Activated T-cell treated with anti-CD3 and anti-CD28 coated beads for 24 hours (primary cell): ENCODE results near the gene ASIC1.

Experiments
- DNase-seq: peaks from one replicate; pipeline ENCODE4 v3.0.0-alpha.2; 2020; ENCODE audit warnings: low read depth

The ASIC1 gene

DNA sequence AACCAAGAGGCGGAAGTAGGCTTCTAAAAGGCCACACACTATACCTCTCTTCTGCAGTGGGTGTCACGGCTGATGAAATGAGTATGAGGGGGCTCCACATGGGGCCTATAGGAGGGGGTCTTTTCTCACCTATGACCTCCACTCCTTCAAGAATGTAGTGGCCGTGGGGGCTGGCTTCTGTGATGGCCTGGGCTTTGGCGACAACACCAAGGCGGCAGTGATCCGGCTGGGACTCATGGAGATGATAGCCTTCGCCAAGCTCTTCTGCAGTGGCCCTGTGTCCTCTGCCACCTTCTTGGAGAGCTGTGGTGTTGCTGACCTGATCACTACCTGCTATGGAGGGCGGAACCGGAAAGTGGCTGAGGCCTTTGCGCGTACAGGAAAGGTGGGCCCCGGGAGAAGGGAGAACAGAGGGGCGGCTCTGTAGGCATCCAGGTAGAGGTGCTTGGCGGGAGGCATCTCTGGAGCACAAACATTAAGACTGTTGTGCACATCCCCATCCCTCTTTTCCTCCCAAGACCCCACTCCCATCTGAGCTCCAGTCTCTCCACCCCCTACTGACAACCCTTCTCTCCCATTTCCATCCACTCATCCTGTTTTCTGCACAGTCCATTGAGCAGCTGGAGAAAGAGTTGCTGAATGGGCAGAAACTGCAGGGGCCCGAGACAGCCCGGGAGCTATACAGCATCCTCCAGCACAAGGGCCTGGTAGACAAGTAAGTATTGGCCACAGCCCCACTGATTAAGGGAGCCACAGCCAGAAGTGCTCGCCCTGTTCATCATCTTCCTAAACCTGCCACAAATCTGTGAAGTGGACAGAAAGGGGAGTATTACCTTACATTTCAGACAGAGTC lies 50.2 kb downstream of the ASIC1 start:
- no peak for DNase-seq

DNA sequence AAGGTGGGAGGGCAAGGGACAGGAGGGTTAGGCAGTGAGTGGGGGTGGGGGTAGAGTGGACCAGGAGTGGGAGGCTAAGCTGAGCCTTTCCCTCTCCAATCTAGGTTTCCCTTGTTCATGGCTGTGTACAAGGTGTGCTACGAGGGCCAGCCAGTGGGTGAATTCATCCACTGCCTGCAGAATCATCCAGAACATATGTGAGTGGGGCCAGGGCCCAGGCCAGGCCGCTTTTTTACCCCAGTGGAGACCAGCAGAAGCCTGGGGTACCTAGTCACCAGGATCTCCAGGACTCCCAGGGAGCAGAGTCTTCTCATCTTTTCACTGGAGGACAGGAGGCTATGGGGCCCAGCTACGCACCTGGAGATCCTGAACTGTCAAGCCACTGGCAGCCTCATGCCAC lies 51.9 kb downstream of the ASIC1 start:
- no peak for DNase-seq

DNA sequence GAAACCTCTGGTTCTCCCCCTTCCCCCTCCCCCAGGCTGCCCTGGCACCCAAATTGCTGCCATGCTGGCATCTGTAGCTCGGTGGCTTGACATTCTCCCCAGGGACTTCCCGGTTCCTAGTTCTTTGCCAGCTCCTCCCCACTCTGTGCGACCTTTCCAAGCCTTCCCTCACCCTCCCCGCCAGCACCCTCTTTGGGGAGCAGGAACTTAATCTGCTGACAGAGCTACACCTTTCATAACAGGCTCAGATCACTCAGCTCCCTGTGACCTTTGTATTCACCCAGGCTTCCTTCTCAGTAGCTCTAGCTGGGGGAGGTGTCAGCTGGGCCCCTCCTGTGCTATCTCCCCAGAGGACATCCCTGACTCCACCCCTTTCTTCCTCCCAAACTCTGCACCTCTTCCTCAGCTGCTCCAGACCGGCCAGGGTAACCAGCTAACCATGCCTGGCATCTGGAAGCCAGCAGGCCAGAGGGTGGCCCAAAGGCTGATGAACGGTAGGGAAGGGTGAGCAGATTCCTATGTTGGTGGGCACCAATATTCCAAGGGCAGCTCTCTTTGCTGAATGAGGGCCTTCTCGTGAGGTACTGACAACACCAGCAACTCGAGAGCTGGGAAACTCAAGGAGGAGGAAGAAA lies 52.8 kb downstream of the ASIC1 start:
- DNase-seq, result no peak

DNA sequence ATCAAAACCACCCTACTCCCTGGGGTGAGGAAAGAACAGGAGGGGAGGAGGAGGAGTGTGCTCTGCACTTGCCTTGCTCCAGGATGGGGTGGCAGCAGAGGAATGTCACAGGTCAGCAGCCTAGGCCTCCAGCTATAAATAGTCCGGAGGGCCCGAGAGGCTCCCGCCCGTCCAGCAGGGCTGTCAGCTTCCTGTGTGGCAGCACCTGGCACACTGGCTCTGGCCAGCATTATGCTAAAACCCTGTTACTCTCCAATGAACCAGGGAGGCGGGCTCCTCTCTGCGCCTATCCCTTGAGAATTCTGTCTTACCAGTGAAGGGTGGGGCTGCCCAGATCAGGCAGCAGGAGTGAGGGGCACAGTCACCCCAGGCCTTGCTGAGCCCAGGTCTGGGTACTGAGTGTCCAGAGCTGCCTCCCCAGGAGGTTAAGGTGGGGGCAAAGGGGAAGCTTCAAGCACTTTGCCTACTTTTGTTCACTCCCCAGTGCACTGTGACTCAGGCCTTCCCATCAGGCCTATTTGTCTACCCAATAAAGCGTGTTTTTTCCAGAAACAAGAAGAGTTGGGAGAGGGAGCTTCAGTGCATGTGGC lies 53.5 kb downstream of the ASIC1 start:
- DNase-seq, result no peak

DNA sequence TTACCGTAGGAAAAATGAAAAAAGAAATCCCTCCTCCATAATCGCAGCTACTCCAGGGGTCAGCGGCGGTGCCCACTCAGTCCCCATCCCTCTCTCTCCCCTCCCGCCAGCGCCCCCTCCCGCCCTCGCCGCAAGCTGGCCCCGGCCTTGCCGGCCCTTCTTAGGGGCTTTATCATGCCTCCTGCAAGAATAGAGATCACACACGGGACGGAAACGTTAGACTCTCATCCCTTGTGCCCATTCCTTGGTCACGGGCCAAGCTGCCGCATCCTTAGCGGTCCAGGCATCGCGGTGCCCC lies 53.9 kb downstream of the ASIC1 start:
- no peak for DNase-seq

DNA sequence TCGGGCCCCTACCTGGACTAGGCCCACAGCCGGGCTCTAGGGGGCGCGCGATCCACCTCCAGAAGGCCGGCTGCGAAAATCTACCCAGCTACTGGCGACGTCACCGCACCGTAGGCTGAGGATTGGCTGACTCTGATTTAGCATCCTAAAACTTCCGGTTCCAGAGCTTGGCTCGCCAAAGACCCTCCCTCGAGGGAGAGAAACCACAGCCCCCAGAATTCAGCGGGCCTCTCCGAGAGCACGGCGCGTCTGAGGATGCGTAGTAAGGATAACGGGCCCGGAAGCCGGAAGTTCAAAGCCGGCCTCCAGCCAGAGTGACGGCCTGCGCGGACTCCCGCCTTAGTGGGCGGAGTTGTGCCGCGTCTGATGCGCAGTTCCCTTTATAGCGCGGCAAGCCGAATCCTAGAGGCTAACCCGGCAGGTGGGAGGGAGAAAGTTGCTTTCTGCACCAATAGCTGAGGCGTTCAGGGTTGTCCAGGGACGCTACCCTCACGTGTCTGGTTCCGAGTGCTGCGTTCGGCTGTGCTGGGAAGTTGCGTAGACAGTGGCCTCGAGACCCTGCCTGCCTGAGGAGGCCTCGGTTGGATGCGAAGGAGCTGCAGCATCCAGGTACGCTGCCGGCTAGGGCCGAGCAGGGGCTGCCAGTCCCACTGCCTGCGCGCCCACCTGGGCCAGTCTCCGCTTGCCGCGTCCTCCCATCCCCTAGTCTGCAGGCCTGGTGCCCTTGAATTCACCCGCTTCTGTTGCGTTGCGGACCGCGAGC lies 54.5 kb downstream of the ASIC1 start, which contains the start of gene COX14:
Gene COX14, plus strand, starts transcription at position 544 of the 763 bp plus-strand sequence. CDS start 7,808 bp downstream, outside the sequence.
- peak; percentile 98 for DNase-seq

DNA sequence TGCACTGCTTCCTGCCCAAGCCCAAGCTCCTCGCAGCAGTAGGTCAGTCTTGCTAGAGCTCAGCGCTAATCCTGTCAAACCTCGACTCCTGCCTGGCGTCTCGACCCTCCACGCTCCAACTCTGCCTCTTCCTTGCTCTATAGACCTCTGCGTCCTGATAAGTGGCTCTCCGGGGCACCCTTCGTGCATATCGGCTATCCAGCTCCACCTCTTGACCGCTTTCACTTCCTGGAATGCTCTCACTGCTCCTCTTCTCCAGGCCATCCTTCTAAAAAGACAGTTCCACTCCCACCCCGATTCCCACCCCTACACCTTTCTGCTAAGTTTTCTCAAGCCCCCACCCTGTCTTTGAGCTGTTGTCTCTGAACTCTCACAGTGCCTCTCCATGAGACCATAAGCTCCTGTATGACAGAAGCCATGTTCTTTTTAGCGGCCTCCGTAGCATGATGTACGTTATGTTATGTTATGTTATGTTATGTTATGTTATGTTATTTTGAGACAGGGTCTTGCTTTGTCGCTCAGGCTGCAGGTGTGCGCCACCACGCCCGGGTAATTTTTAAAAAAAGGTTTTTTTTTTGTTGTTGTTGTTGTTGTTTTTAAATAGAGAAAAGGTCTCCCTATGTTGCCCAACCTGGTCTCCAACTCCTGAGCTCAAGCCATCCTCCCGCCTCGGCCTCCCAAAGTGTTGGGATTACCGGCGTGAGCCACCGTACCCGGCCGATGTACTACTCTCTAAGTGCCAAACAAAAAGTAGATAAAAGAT lies 55.2 kb downstream of the ASIC1 start:
- DNase-seq, result no peak

DNA sequence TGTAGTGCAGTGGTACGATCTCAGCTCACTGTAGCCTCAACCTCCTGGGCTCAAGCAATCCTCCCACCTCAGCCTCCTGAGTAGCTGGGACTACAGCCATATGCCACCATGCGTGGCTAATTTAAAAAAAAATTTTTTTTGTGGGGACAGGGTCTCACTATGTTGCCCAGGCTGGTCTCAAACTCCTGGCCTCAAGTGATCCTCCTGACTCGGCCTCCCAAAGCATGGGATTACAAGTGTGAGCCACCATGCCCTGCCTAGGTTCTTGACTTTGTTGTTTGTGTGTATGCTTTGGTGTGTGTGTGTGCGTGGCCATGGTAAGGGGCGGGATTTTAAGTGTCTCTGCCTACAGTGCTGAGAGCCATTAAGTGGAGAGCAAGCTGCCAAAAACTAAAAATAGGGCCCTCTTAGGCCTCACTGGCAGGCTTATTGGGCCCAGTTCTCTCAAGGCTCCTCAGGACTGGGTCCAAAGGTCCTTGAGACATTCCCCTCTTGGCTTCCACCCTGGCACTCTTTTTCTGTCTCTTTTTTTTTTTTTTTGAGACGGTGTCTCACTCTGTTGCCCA lies 59.7 kb downstream of the ASIC1 start:
- DNase-seq, result no peak

DNA sequence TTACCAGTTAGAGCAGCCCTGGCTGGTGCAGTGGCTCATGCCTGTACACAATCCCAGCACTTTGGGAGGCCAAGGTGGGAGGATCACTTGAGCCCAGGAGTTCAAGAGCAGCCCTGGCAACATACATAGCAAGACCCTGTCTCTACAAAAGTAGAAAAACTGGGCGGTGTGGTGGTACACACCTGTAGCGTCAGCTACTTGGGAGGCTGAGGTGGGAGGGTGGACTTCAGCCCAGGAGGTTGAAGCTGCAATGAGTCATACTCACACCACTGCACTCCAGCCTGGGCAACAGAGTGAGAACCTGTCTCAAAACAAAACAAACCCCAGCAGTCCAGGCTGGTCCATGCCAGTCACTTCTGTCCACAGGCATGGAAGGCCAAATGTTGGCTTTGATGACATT lies 62.0 kb downstream of the ASIC1 start:
- no peak for DNase-seq

DNA sequence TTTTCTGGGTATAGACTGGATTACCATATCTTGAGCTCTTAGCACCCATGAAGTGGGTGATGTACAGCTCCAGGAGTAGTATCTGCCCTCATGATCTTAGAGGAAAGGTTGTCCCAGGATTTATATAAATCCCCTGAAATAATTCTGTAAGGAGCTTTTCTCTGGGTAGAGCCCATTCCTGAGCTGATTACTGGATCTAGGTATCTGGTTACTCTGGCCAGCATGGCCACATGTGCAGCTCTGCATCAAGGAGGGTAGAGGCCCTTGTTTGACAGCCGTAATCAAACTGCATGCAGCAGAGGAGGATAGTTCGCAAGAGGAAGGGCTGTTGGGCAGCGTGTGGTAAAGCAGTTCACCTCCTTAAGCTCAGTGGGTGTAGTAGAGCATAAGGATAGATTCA lies 63.1 kb downstream of the ASIC1 start:
- no peak for DNase-seq

DNA sequence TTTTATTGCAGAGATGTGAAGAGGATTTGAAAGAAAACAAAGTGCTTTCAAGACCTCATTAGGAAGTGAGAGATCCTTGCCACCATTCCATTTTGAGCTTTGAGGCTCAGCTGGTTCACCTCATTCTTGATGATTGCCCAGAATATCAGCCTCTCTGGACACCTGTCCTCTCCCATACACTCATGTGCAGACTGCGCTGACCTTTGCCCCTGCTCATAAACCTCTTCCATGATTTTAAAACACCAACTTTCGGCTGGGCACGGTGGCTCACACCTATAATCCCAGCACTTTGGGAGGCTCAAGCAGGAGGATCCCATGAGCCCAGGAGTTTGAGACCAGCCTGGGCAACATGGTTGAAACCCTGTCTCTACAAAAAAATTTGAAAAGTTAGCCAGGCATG lies 63.6 kb downstream of the ASIC1 start:
- DNase-seq, result no peak

DNA sequence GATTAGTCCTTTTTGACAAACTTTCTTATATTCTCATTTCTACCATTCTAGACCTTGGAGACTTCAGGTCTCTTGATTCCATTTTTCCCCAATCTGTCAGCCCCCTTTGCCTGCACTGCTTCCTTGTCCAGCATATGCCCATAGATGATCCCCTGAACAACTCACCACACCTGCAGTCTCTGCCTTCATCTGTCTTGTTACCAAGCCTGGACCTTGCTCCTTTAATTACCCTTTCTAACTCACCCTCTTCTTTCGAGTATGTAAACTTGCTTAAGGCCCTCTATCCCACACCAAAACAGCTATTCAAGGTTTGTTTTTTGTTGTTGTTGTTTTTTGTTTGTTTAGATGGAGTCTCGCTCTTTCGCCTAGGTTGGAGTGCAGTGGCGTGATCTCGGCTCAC lies 64.2 kb downstream of the ASIC1 start:
- no peak for DNase-seq

DNA sequence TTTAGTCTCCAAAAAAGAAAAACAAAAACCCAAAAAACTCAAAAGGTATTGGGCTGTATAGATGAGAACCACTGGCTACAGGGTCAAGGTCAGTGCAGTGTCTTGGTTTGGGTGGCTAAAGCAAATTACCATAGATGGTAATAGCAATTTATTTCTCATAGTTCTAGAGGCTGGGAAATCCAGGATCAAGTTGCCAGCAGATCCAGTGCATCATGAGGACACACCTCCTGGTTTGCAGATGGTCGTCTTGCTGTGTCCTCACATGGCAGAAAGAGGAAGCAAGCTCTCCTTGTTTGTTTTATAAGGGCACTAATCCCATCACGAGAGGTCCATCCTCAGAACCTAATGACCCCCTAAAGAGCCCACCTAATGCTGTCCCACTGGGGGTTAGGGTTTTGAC lies 65.8 kb downstream of the ASIC1 start:
- no peak for DNase-seq

DNA sequence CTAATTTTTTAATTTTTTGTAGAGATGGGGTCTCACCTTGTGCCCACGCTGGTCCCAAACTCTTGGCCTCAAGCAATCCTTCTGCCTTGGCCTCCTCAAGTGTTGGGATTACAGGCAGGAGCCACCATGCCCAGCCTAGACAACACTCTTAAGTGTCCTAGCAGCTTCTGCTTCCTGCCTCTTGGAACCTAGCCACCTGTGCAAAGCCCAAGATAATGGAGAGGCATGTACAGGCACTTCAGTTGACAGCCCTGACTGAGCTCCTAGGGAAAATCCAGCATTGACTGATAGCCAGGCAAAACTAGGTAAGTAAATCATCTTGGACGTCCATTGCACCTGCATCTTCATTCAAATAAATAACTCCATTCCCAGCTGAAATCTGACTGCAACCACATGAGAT lies 70.2 kb downstream of the ASIC1 start:
- no peak for DNase-seq

DNA sequence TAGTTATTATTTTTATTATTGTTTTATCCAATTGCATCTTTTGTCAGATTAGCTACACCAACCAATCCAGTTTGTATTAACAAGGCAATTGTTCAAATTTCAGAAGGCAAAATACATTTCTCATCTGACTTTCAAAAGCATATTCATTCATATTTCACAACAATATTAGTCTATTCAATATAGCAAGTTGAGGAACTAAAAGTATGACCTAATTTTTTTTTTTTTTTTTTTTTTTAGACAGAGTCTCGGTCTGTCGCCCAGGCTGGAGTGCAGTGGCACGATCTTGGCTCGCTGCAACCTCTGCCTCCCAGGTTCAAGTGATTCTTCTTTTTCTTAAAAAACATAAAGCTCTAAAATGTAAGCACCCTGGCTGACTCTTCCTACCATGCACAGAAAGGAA lies 71.9 kb downstream of the ASIC1 start:
- no peak for DNase-seq

DNA sequence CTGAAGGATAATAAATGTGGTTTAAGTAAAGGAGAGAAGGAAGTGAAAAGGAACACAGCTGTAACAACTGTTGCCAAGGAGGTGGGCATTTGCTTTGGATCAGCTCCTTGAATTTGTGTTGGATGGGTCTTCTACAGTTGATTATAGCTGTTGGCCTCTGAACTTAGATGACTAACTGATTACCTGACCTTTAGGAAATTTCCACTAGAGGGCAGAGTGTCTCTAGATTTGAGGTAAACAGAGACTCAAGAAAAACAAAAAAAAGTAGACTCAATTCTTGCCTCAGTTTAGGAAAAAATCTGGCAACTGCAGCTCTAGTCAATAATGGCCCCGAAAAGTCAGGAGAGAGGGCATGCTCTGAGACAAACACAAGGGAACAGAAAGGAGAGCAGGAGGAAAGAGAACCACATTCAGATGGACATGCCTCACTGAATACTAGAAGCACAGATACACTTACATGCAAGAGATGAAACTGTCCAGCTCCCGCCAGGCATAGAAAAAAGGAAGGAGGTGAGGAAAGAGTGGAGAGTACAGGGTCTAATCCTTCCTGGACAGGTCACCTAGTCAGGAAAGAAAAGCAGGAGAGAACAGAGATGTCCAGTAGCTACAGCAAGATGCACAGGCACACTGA lies 75.2 kb downstream of the ASIC1 start:
- DNase-seq, result no peak
